H1 (cell line): Measurements from ENCODE around the gene SPTBN4. TPM values are rescaled to one million over a fixed set of nuclear protein-coding genes. Genes with fewer than 3 reads are reported as not detected.

Experiments
- BACH1 ChIP-seq: IDR thresholded peaks from 2 replicates; pipeline ENCODE4 v1.6.1; 2012; ENCODE audit warnings: low read length, improper control_type of control experiment
- BRCA1 ChIP-seq: IDR thresholded peaks from 2 replicates; pipeline ENCODE4 v1.6.1; 2012; ENCODE audit warnings: low read depth, low read length, improper control_type of control experiment
- CHD7 ChIP-seq: fragments of 300-600 bp; sonication (generic); IDR thresholded peaks from 2 replicates; pipeline ENCODE4 v1.7.1; 2012; ENCODE audit warnings: low read length, moderate library complexity, mild to moderate bottlenecking, inconsistent platforms; ENCODE audit not compliant: insufficient replicate concordance
- HDAC2 ChIP-seq, 2 experiments: fragments of 300-600 bp in 1 of 2; sonication (generic) in 1 of 2; IDR thresholded peaks; 2 replicates each; pipeline ENCODE4 v1.6.1; 2011 to 2012; ENCODE audit warnings: low read depth in 2 of 2, low read length in 2 of 2, mild to moderate bottlenecking in 2 of 2, moderate library complexity in 2 of 2, borderline replicate concordance in 1 of 2, inconsistent platforms in 1 of 2
- KDM5A ChIP-seq: fragments of 200-600 bp; IDR thresholded peaks from 2 replicates; pipeline ENCODE4 v1.7.1; 2012; ENCODE audit warnings: mild to moderate bottlenecking, low read length, inconsistent platforms, mixed read lengths
- MAX ChIP-seq: IDR thresholded peaks from 2 replicates; pipeline ENCODE4 v1.6.1; 2012; ENCODE audit warnings: inconsistent platforms
- RNF2 ChIP-seq: fragments of 200-900, 300-1000 bp; sonication (generic); IDR thresholded peaks from 2 replicates; pipeline ENCODE4 v1.7.1; 2016; ENCODE audit warnings: borderline replicate concordance, low read depth, mild to moderate bottlenecking, antibody characterized with exemption, low read length; ENCODE audit not compliant: poor library complexity, severe bottlenecking; ENCODE audit errors: missing control alignments
- SUZ12 ChIP-seq: fragments of 200-600 bp; sonication (generic); IDR thresholded peaks from 2 replicates; pipeline ENCODE4 v1.6.1; 2012; ENCODE audit warnings: mild to moderate bottlenecking, inconsistent platforms, low read length, moderate library complexity, mixed read lengths
- TAF7 ChIP-seq: optimal IDR thresholded peaks from 2 replicates; pipeline ENCODE3; 2011; ENCODE audit warnings: low read depth, mild to moderate bottlenecking, inconsistent platforms, low read length, moderate library complexity, borderline replicate concordance
- polyA plus RNA-seq, 7 experiments: library from polyadenylated mRNA; depleted of rRNA in 3 of 7; stranded (reverse) in 5 of 7; unstranded in 2 of 7; fragments of >200 nt in 5 of 7; fragments of 200-250 nt in 2 of 7; gene quantifications; 1 replicate in 5 of 7; 2 replicates in 1 of 7; 4 replicates in 1 of 7; pipeline versions ENCODE4 v1.2.1 to v1.2.3, GENCODE V29; 2011 to 2013; ENCODE audit warnings: missing spikeins in 2 of 7, mixed read lengths in 2 of 7
- total RNA-seq: library from RNA; stranded (reverse); fragmentation: NEBNext Ultra II Directional; extraction: Animal tissue kit (Norgen Biotek cat#: 25700); gene quantifications from 2 replicates; pipeline ENCODE4 v1.2.1, GENCODE V29; 2021

The SPTBN4 gene
- total and polyA plus RNA-seq, 2 of the 8 experiments (the other 6 are each of a cell fraction or from before 2014, with no cell fraction given), result 1.9 to 3.0 TPM

- TF ChIP-seq CHD7 (no peak), TAF7 (no peak), BRCA1 (no peak), HDAC2 (IDR thresholded peaks at IDR 0.05; ENCODE audit: borderline replicate concordance in 1 of 2, low read depth in 2 of 2, low read length in 2 of 2) (no peak), BACH1 (no peak), SUZ12 (no peak), MAX (no peak), RNF2 (no peak), KDM5A (no peak)
Observed at GRCh38 chr19:40433391-40434216, 33.2 kb upstream of the SPTBN4 start (continued).
